ENCODE data around the gene B3GALT2. TPM values are rescaled to one million over a fixed set of nuclear protein-coding genes. Genes with fewer than 3 reads are reported as not detected.
"Not testable (repeated sequence)": the region's sequence is repeated elsewhere in the genome, so short reads cannot be mapped to it uniquely, and the experiment has no call there.

B3GALT2 gene
- total RNA-seq, 4 donors from 2014 or later = 0.08 to 0.58 (median 0.32) TPM; not detected in 1

GRCh38 chr1:193201021-193201420, 14.6 kb upstream of the B3GALT2 start:
- 98 to 99% methylated on average over 2 of the region's 2 CpGs for WGBS, 2 donors
- no peak overlapping the region for H3K4me3 ChIP-seq (ENCODE audit: low read depth, poor library complexity, severe bottlenecking)

GRCh38 chr1:193199940-193200339, 13.5 kb upstream of the B3GALT2 start:
- WGBS, 2 donors = 96 to 98% methylated on average over 4 of the region's 4 CpGs
- H3K4me3 ChIP-seq (ENCODE audit: low read depth, poor library complexity, severe bottlenecking) = no peak overlapping the region
- intact Hi-C loops (cut with DNase I; ENCODE audit: low total_unique reads) = no loop called here
- DNase-seq (ENCODE audit: low spot score in 2 of 2) = no peak
- TF ChIP-seq CTCF (IDR thresholded peaks at IDR 0.05) (no peak), POLR2A (IDR thresholded peaks at IDR 0.05) (no peak)

More at GRCh38 chr1:193201021-193201420, 14.6 kb upstream of the B3GALT2 start:
- no peak for TF ChIP-seq CTCF (IDR thresholded peaks at IDR 0.05)
- TF ChIP-seq POLR2A (IDR thresholded peaks at IDR 0.05) = no peak
- intact Hi-C loops (cut with DNase I; ENCODE audit: low total_unique reads) = no loop called here
- DNase-seq (ENCODE audit: low spot score in 2 of 2) = no peak

GRCh38 chr1:193192586-193192985, 6.2 kb upstream of the B3GALT2 start:
- WGBS, 2 donors = 94 to 96% methylated on average over 8 of the region's 8 CpGs
- TF ChIP-seq CTCF (IDR thresholded peaks at IDR 0.05) (no peak), POLR2A (IDR thresholded peaks at IDR 0.05) (no peak)
- intact Hi-C loops (cut with DNase I; ENCODE audit: low total_unique reads) = no loop called here

DNA sequence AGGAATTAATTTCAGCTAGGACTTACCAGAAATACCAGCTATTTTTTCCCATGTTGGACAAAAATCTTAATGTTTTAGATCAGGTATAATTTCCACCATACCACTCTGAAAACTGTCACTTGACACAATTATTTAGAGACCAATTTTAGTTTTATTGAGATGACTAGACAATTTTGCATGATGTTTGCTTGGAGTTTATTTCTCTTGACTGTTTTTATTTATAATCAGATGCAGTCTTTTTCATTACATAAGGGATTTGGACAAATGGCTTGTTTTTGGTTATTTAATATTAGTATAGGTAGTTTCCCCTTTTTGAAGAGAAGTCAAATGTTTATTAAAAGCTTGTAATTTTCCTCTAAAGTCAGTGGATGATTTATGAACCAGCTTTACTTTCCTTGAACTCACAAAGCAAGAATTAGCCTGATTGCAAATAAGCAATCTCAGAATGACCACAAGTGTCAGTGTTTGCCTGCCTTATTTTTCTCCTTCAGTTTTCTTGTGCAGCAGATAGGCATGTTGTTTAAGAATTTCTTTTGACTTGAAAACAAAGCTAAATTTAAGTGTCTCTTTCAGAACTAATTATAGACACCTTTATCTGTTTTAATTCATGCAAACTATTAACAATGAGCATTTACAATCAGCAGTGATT, 3.8 kb upstream of the B3GALT2 start:
- intact Hi-C loops (cut with DNase I; ENCODE audit: low total_unique reads) = no loop called here
- no peak overlapping the region for H3K4me3 ChIP-seq (ENCODE audit: low read depth, poor library complexity, severe bottlenecking)
- TF ChIP-seq POLR2A (IDR thresholded peaks at IDR 0.05) = no peak
- TF ChIP-seq CTCF (IDR thresholded peaks at IDR 0.05) = no peak
- DNase-seq (ENCODE audit: low spot score in 2 of 2) = no peak

More at GRCh38 chr1:193192586-193192985, 6.2 kb upstream of the B3GALT2 start:
- no peak overlapping the region for H3K4me3 ChIP-seq (ENCODE audit: low read depth, poor library complexity, severe bottlenecking)
- no peak for DNase-seq (ENCODE audit: low spot score in 2 of 2)

GRCh38 chr1:193189442-193190095, 3.2 kb upstream of the B3GALT2 start:
- no peak for DNase-seq (ENCODE audit: low spot score in 2 of 2)
- 79 to 88% methylated on average over 3 of the region's 3 CpGs for WGBS, 2 donors
- intact Hi-C loops (cut with DNase I; ENCODE audit: low total_unique reads) = no loop called here
- TF ChIP-seq CTCF (IDR thresholded peaks at IDR 0.05) (no peak), POLR2A (IDR thresholded peaks at IDR 0.05) (no peak)
- no peak overlapping the region for H3K4me3 ChIP-seq (ENCODE audit: low read depth, poor library complexity, severe bottlenecking)

- H3K4me3 ChIP-seq (ENCODE audit: low read depth, poor library complexity, severe bottlenecking); intact Hi-C loops (cut with DNase I; ENCODE audit: low total_unique reads); DNase-seq (ENCODE audit: low spot score in 2 of 2): not testable (repeated sequence)
- 68 to 80% methylated on average over 7 of the region's 7 CpGs for WGBS, 2 donors
Measured at GRCh38 chr1:193188915-193189314, 2.5 kb upstream of the B3GALT2 start.

Measured in lower leg skin (tissue), 4 donors.